SK-N-SH (cell line): ENCODE data around the gene MROH2B. TPM values are rescaled to one million over a fixed set of nuclear protein-coding genes. Genes with fewer than 3 reads are reported as not detected.

Experiments
- CTCF ChIA-PET: fragments of 300-600, 350-600 bp; formaldehyde crosslinking; extraction: SDS; loops from one replicate; lab custom pipeline; 2021; lab: Yijun Ruan, JAX
- POLR2A ChIA-PET: fragments of 350-600 bp; sonication (Branson Sonifier 250); formaldehyde crosslinking; extraction: SDS; loops from one replicate; lab custom pipeline; 2020; ENCODE audit warnings: antibody characterized with exemption, inconsistent platforms; lab: Yijun Ruan, JAX
- DNase-seq: peaks from one replicate; pipeline ENCODE4 v3.0.0; 2012
- H2AFZ ChIP-seq: fragments of 200-600 bp; sonication (generic); 2 replicates; pipeline ENCODE4 v1.8.1; 2016; ENCODE audit warnings: antibody characterized with exemption, mild to moderate bottlenecking, low read depth
- H3F3A ChIP-seq: fragments of 200-600 bp; sonication (generic); replicated peaks from 2 replicates; pipeline ENCODE3; 2016; ENCODE audit warnings: antibody characterized with exemption, mild to moderate bottlenecking; ENCODE audit not compliant: insufficient read depth
- H3K27ac ChIP-seq, 2 experiments: fragments of 200-500 bp in 1 of 2; fragments of 200-600 bp in 1 of 2; sonication (Bioruptor generic) in 1 of 2; sonication (generic), shearing (Covaris generic) in 1 of 2; 2 replicates each; pipeline versions ENCODE4 v1.5.1 to v1.6.1; 2014 to 2016; ENCODE audit warnings: low read depth in 2 of 2, inconsistent platforms in 1 of 2, low read length in 1 of 2, mild to moderate bottlenecking in 1 of 2, mixed read lengths in 1 of 2
- H3K27me3 ChIP-seq: fragments of 200-600 bp; sonication (generic), shearing (Covaris generic); 2 replicates; pipeline ENCODE4 v1.6.1; 2016; ENCODE audit warnings: mixed run types; ENCODE audit not compliant: insufficient read depth
- H3K36me3 ChIP-seq, 2 experiments: fragments of 200-500 bp in 1 of 2; fragments of 200-600 bp in 1 of 2; sonication (Bioruptor generic) in 1 of 2; sonication (generic) in 1 of 2; replicated peaks in 1 of 2; 2 replicates each; pipeline versions ENCODE3 to v1.5.1; 2014 to 2016; ENCODE audit warnings: low read length in 1 of 2, mild to moderate bottlenecking in 1 of 2; ENCODE audit not compliant: insufficient read depth in 2 of 2, control insufficient read depth in 1 of 2
- H3K4me1 ChIP-seq, 2 experiments: fragments of 200-500 bp in 1 of 2; fragments of 200-600 bp in 1 of 2; sonication (Bioruptor generic) in 1 of 2; sonication (generic), shearing (Covaris generic) in 1 of 2; 2 replicates each; pipeline versions ENCODE4 v1.5.1 to v1.6.1; 2014 to 2016; ENCODE audit warnings: low read depth in 1 of 2, low read length in 1 of 2, mixed run types in 1 of 2; ENCODE audit not compliant: insufficient read depth in 2 of 2, control insufficient read depth in 1 of 2
- H3K4me2 ChIP-seq: fragments of 200-600 bp; sonication (generic), shearing (Covaris generic); 2 replicates; pipeline ENCODE4 v1.6.1; 2017; ENCODE audit warnings: mixed run types
- H3K4me3 ChIP-seq, 2 experiments: fragments of 200-500 bp in 1 of 2; fragments of 200-600 bp in 1 of 2; sonication (Bioruptor generic) in 1 of 2; sonication (generic), shearing (Covaris generic) in 1 of 2; 2 replicates each; pipeline versions ENCODE4 v1.5.1 to v1.8.1; 2014 to 2016; ENCODE audit warnings: low read depth in 2 of 2, inconsistent platforms in 1 of 2, low read length in 1 of 2, mild to moderate bottlenecking in 1 of 2, mixed read lengths in 1 of 2, moderate library complexity in 1 of 2
- H3K79me2 ChIP-seq: fragments of 200-600 bp; sonication (generic); 2 replicates; pipeline ENCODE4 v1.8.1; 2017; ENCODE audit warnings: mild to moderate bottlenecking; ENCODE audit not compliant: insufficient read depth
- H3K9ac ChIP-seq: fragments of 200-600 bp; sonication (generic); 2 replicates; pipeline ENCODE4 v1.6.1; 2017; ENCODE audit warnings: mixed run types
- H3K9me2 ChIP-seq: fragments of 200-600 bp; sonication (generic); 2 replicates; pipeline ENCODE4 v1.6.1; 2017; ENCODE audit warnings: mixed run types
- H3K9me3 ChIP-seq: fragments of 200-600 bp; sonication (generic); 2 replicates; pipeline ENCODE4 v1.6.1; 2017; ENCODE audit warnings: mixed run types, mild to moderate bottlenecking, moderate library complexity
- H4K20me1 ChIP-seq: fragments of 200-600 bp; sonication (generic); 2 replicates; pipeline ENCODE4 v1.6.1; 2017; ENCODE audit warnings: mild to moderate bottlenecking, mixed run types; ENCODE audit not compliant: insufficient read depth
- CTCF ChIP-seq: fragments of 200-600 bp; sonication (generic); IDR thresholded peaks from 2 replicates; pipeline ENCODE4 v1.6.1; 2017; ENCODE audit warnings: antibody characterized with exemption, mild to moderate bottlenecking, moderate library complexity
- EP300 ChIP-seq, 2 experiments: IDR thresholded peaks; 2 replicates each; pipeline versions ENCODE4 v1.4.0 to v1.6.1; 2012; ENCODE audit warnings: borderline replicate concordance in 1 of 2, low read depth in 1 of 2, low read length in 1 of 2
- EZH2phosphoT487 ChIP-seq: fragments of 200-600 bp; sonication (generic); IDR thresholded peaks from 2 replicates; pipeline ENCODE4 v1.6.1; 2017; ENCODE audit warnings: low read depth, mixed run types, mild to moderate bottlenecking, antibody characterized with exemption, moderate library complexity, borderline replicate concordance
- GATA2 ChIP-seq: sonication (generic); formaldehyde crosslinking; IDR thresholded peaks from 2 replicates; pipeline ENCODE4 v1.5.0; 2020; ENCODE audit warnings: mild to moderate bottlenecking, missing genetic modification reagents
- IRF3 ChIP-seq: fragments of 150-350 bp; IDR thresholded peaks from 2 replicates; pipeline ENCODE4 v1.6.1; 2016; ENCODE audit warnings: mild to moderate bottlenecking, low read depth, low read length
- MEF2A ChIP-seq: IDR thresholded peaks from 2 replicates; pipeline ENCODE4 v1.4.0; 2012; ENCODE audit warnings: low read depth, borderline replicate concordance
- MXI1 ChIP-seq: IDR thresholded peaks from 2 replicates; pipeline ENCODE4 v1.6.1; 2012; ENCODE audit warnings: mild to moderate bottlenecking, low read depth, low read length, improper control_type of control experiment
- RAD21 ChIP-seq: IDR thresholded peaks from 2 replicates; pipeline ENCODE4 v1.6.1; 2012; ENCODE audit warnings: mild to moderate bottlenecking, low read length
- RXRA ChIP-seq: IDR thresholded peaks from 2 replicates; pipeline ENCODE4 v1.4.0; 2012; ENCODE audit warnings: low read depth, mild to moderate bottlenecking, borderline replicate concordance
- TAF1 ChIP-seq: IDR thresholded peaks from 2 replicates; pipeline ENCODE4 v1.6.1; 2012; ENCODE audit warnings: low read depth, mild to moderate bottlenecking, low read length, moderate library complexity, borderline replicate concordance
- YY1 ChIP-seq: IDR thresholded peaks from 2 replicates; pipeline ENCODE4 v1.4.0; 2012; ENCODE audit warnings: low read depth, mild to moderate bottlenecking
- WGBS: methylation state at CpG from one replicate; pipeline ENCODE4 v1.1.6; 2017; ENCODE audit warnings: low lambda C conversion rate; 5-methylcytosine and 5-hydroxymethylcytosine counted together
- polyA plus RNA-seq, 3 experiments: library from polyadenylated mRNA; depleted of rRNA; stranded (reverse); fragments of >200 nt; gene quantifications; 2 replicates each; pipeline ENCODE4 v1.2.3, GENCODE V29; 2012

MROH2B gene
- polyA plus RNA-seq, 1 of the 3 experiments (the other 2 are of a cell fraction), result not detected

- H4K20me1 ChIP-seq, result no peaks in the 10 kb centered on the region
- no peaks in the 10 kb centered on the region for H3K27me3 ChIP-seq
- no peak overlapping the region for H3K27ac ChIP-seq
- H3K79me2 ChIP-seq, result no peaks in the 10 kb centered on the region
- peaks cover 0 to 2% of the 10 kb centered on the region in 2 experiments for H3K36me3 ChIP-seq
- ChIA-PET POLR2A (interaction anchor here (0.6 kb wide), 1 partner anchor 31 kb away, joined by 3 read pairs; no protein-coding TSS in a partner anchor), CTCF (interaction anchor here (0.6 to 2.1 kb wide), 4 partner anchors 9 to 1680 kb away, joined by 3 to 6 read pairs (median 4); no protein-coding TSS in a partner anchor)
- DNase-seq, result no peak
- no peak overlapping the region for H3K9ac ChIP-seq
- H3F3A ChIP-seq, result no peaks in the 10 kb centered on the region
- no peak overlapping the region for H3K4me3 ChIP-seq
- H3K9me2 ChIP-seq, result no peaks in the 10 kb centered on the region
- H3K4me1 ChIP-seq, result no peaks in the 10 kb centered on the region; a peak in 1 of 4 replicates
- no peak overlapping the region for H2AFZ ChIP-seq
- H3K4me2 ChIP-seq, result no peak overlapping the region
- H3K9me3 ChIP-seq, result no peaks in the 10 kb centered on the region
- TF ChIP-seq IRF3 (no peak), TAF1 (no peak), GATA2 (no peak), CTCF (no peak), RAD21 (no peak), RXRA (no peak), EZH2phosphoT487 (no peak), MXI1 (no peak)
- WGBS, result 48% methylated on average over 3 of the region's 3 CpGs
Measured at GRCh38 chr5:40986666-40987065, 84.5 kb downstream of the MROH2B start.

- Histone ChIP-seq H3F3A (no peaks in the 10 kb centered on the region), H3K9me2 (no peaks in the 10 kb centered on the region), H3K4me1 (no peaks in the 10 kb centered on the region; a peak in 1 of 4 replicates), H2AFZ (no peak overlapping the region), H4K20me1 (no peaks in the 10 kb centered on the region), H3K9ac (no peak overlapping the region), H3K36me3 (peaks cover 0 to 2% of the 10 kb centered on the region in 2 experiments), H3K27ac (no peak overlapping the region; a peak in 1 of 4 replicates), H3K27me3 (no peaks in the 10 kb centered on the region), H3K4me2 (no peak overlapping the region), H3K79me2 (no peaks in the 10 kb centered on the region), H3K9me3 (no peaks in the 10 kb centered on the region), H3K4me3 (no peak overlapping the region)
- TF ChIP-seq EZH2phosphoT487 (no peak), YY1 (no peak), RAD21 (no peak), EP300 (IDR thresholded peaks at IDR 0.05; ENCODE audit: borderline replicate concordance in 1 of 2, low read depth in 1 of 2, low read length in 1 of 2) (no peak), MEF2A (no peak)
- CTCF ChIA-PET, result interaction anchor here (1.1 kb wide), 1 partner anchor 143 kb away, joined by 3 read pairs; no protein-coding TSS in a partner anchor
- DNase-seq, result no peak
- 15% methylated on average over 4 of the region's 4 CpGs for WGBS
- POLR2A ChIA-PET, result no interaction called here
Measured at GRCh38 chr5:40985501-40985900, 85.6 kb downstream of the MROH2B start.
